Activated naive CD4-positive, alpha-beta T cell treated with anti-CD3 and anti-CD28 coated beads, Interleukin-2, amount 50 U/mL, for 24 hours (primary cell): ENCODE measurements around the gene ARHGEF16.

Experiments
- H3K27ac Mint-ChIP-seq: one replicate; pipeline ENCODE4 v1.8.0; 2021; ENCODE audit warnings: mild to moderate bottlenecking, mixed read lengths
- H3K27me3 Mint-ChIP-seq: one replicate; pipeline ENCODE4 v1.8.0; 2021; ENCODE audit warnings: mixed read lengths
- H3K36me3 Mint-ChIP-seq: one replicate; pipeline ENCODE4 v1.8.0; 2021; ENCODE audit warnings: mixed read lengths
- H3K4me1 Mint-ChIP-seq: one replicate; pipeline ENCODE4 v1.8.0; 2021; ENCODE audit warnings: mixed read lengths
- H3K4me3 Mint-ChIP-seq: one replicate; pipeline ENCODE4 v1.8.0; 2021; ENCODE audit warnings: mild to moderate bottlenecking, mixed read lengths
- H3K9me3 Mint-ChIP-seq: one replicate; pipeline ENCODE4 v1.8.0; 2021; ENCODE audit warnings: mixed read lengths

The ARHGEF16 gene

GRCh38 chr1:3474016-3474415 lies 19.6 kb downstream of the ARHGEF16 start:
- Mint-ChIP-seq H3K4me3 (no peak overlapping the region), H3K27me3 (no peaks in the 10 kb centered on the region), H3K4me1 (no peaks in the 10 kb centered on the region), H3K9me3 (no peaks in the 10 kb centered on the region), H3K27ac (no peak overlapping the region), H3K36me3 (no peaks in the 10 kb centered on the region)

GRCh38 chr1:3474421-3474820 lies 20.0 kb downstream of the ARHGEF16 start:
- no peaks in the 10 kb centered on the region for H3K9me3 Mint-ChIP-seq
- H3K27me3 Mint-ChIP-seq: no peaks in the 10 kb centered on the region
- H3K4me3 Mint-ChIP-seq: no peak overlapping the region

GRCh38 chr1:3475839-3476573 lies 21.5 kb downstream of the ARHGEF16 start:
- H3K9me3 Mint-ChIP-seq: no peaks in the 10 kb centered on the region

More at GRCh38 chr1:3474421-3474820, 20.0 kb downstream of the ARHGEF16 start:
- Mint-ChIP-seq H3K27ac (no peak overlapping the region), H3K36me3 (no peaks in the 10 kb centered on the region), H3K4me1 (no peaks in the 10 kb centered on the region)

GRCh38 chr1:3476666-3477065 lies 22.2 kb downstream of the ARHGEF16 start:
- Mint-ChIP-seq H3K27me3 (no peaks in the 10 kb centered on the region), H3K4me3 (no peak overlapping the region), H3K36me3 (no peaks in the 10 kb centered on the region), H3K27ac (no peak overlapping the region), H3K4me1 (no peaks in the 10 kb centered on the region), H3K9me3 (no peaks in the 10 kb centered on the region)

More at GRCh38 chr1:3475839-3476573, 21.5 kb downstream of the ARHGEF16 start:
- Mint-ChIP-seq H3K27me3 (no peaks in the 10 kb centered on the region), H3K4me1 (no peaks in the 10 kb centered on the region), H3K4me3 (no peak overlapping the region), H3K36me3 (no peaks in the 10 kb centered on the region), H3K27ac (no peak overlapping the region)

- Mint-ChIP-seq H3K4me3 (no peak overlapping the region), H3K36me3 (no peaks in the 10 kb centered on the region), H3K27me3 (no peaks in the 10 kb centered on the region), H3K4me1 (no peaks in the 10 kb centered on the region), H3K9me3 (no peaks in the 10 kb centered on the region), H3K27ac (no peak overlapping the region)
These were observed 23.0 kb downstream of the ARHGEF16 start for GRCh38 chr1:3477241-3477995.

- Mint-ChIP-seq H3K36me3 (no peaks in the 10 kb centered on the region), H3K27ac (no peak overlapping the region)
These were observed 23.7 kb downstream of the ARHGEF16 start for GRCh38 chr1:3478187-3478586.

GRCh38 chr1:3479511-3480368 lies 25.3 kb downstream of the ARHGEF16 start:
- Mint-ChIP-seq H3K36me3 (no peaks in the 10 kb centered on the region), H3K27me3 (no peaks in the 10 kb centered on the region), H3K4me3 (no peak overlapping the region), H3K27ac (no peak overlapping the region), H3K4me1 (no peaks in the 10 kb centered on the region), H3K9me3 (no peaks in the 10 kb centered on the region)

More at GRCh38 chr1:3478187-3478586, 23.7 kb downstream of the ARHGEF16 start:
- H3K27me3 Mint-ChIP-seq: no peaks in the 10 kb centered on the region
- no peak overlapping the region for H3K4me3 Mint-ChIP-seq
- no peaks in the 10 kb centered on the region for H3K9me3 Mint-ChIP-seq
- no peaks in the 10 kb centered on the region for H3K4me1 Mint-ChIP-seq

GRCh38 chr1:3480369-3480719 lies 25.9 kb downstream of the ARHGEF16 start:
- Mint-ChIP-seq H3K9me3 (no peaks in the 10 kb centered on the region), H3K27me3 (no peaks in the 10 kb centered on the region), H3K4me1 (no peaks in the 10 kb centered on the region), H3K4me3 (no peak overlapping the region), H3K27ac (no peak overlapping the region), H3K36me3 (no peaks in the 10 kb centered on the region)

- H3K4me1 Mint-ChIP-seq: no peaks in the 10 kb centered on the region
- no peaks in the 10 kb centered on the region for H3K27me3 Mint-ChIP-seq
- no peaks in the 10 kb centered on the region for H3K36me3 Mint-ChIP-seq
- no peak overlapping the region for H3K4me3 Mint-ChIP-seq
- H3K9me3 Mint-ChIP-seq: no peaks in the 10 kb centered on the region
- no peak overlapping the region for H3K27ac Mint-ChIP-seq
These were observed 26.6 kb downstream of the ARHGEF16 start for GRCh38 chr1:3481046-3481445.

GRCh38 chr1:3481836-3482375 lies 27.4 kb downstream of the ARHGEF16 start:
- no peaks in the 10 kb centered on the region for H3K36me3 Mint-ChIP-seq
- H3K4me1 Mint-ChIP-seq: no peaks in the 10 kb centered on the region
- H3K27me3 Mint-ChIP-seq: no peaks in the 10 kb centered on the region
- no peak overlapping the region for H3K27ac Mint-ChIP-seq
- H3K4me3 Mint-ChIP-seq: no peak overlapping the region
- H3K9me3 Mint-ChIP-seq: no peaks in the 10 kb centered on the region

- no peaks in the 10 kb centered on the region for H3K36me3 Mint-ChIP-seq
These were observed 27.9 kb downstream of the ARHGEF16 start for GRCh38 chr1:3482378-3482849.

GRCh38 chr1:3483380-3483779 lies 28.9 kb downstream of the ARHGEF16 start:
- Mint-ChIP-seq H3K4me3 (no peak overlapping the region), H3K27ac (no peak overlapping the region), H3K27me3 (no peaks in the 10 kb centered on the region)

More at GRCh38 chr1:3482378-3482849, 27.9 kb downstream of the ARHGEF16 start:
- H3K27me3 Mint-ChIP-seq: no peaks in the 10 kb centered on the region
- H3K4me1 Mint-ChIP-seq: no peaks in the 10 kb centered on the region
- no peak overlapping the region for H3K4me3 Mint-ChIP-seq
- H3K9me3 Mint-ChIP-seq: no peaks in the 10 kb centered on the region
- no peak overlapping the region for H3K27ac Mint-ChIP-seq

GRCh38 chr1:3483801-3484444 lies 29.5 kb downstream of the ARHGEF16 start:
- no peaks in the 10 kb centered on the region for H3K9me3 Mint-ChIP-seq
- no peaks in the 10 kb centered on the region for H3K27me3 Mint-ChIP-seq
- no peak overlapping the region for H3K27ac Mint-ChIP-seq
- no peak overlapping the region for H3K4me3 Mint-ChIP-seq
- peaks cover 3% of the 10 kb centered on the region for H3K36me3 Mint-ChIP-seq
- no peaks in the 10 kb centered on the region for H3K4me1 Mint-ChIP-seq

More at GRCh38 chr1:3483380-3483779, 28.9 kb downstream of the ARHGEF16 start:
- Mint-ChIP-seq H3K36me3 (no peaks in the 10 kb centered on the region), H3K9me3 (no peaks in the 10 kb centered on the region), H3K4me1 (no peaks in the 10 kb centered on the region)

GRCh38 chr1:3485016-3485415 lies 30.6 kb downstream of the ARHGEF16 start:
- Mint-ChIP-seq H3K27me3 (no peaks in the 10 kb centered on the region), H3K27ac (no peak overlapping the region), H3K4me3 (no peak overlapping the region), H3K4me1 (no peaks in the 10 kb centered on the region), H3K36me3 (peaks cover 3% of the 10 kb centered on the region), H3K9me3 (no peaks in the 10 kb centered on the region)

- Mint-ChIP-seq H3K27me3 (no peaks in the 10 kb centered on the region), H3K36me3 (peaks cover 3% of the 10 kb centered on the region), H3K4me3 (no peak overlapping the region), H3K27ac (no peak overlapping the region), H3K4me1 (peaks cover 6% of the 10 kb centered on the region), H3K9me3 (no peaks in the 10 kb centered on the region)
These were observed 34.0 kb downstream of the ARHGEF16 start for GRCh38 chr1:3488432-3488831.
